GM19452 (cell line): ENCODE measurements around the gene HNRNPL.
"Not testable (repeated sequence)": the region's sequence is repeated elsewhere in the genome, so short reads cannot be mapped to it uniquely, and the experiment has no call there.

ENCODE experiments used
- ATAC-seq: cut with Tn5 transposase; IDR thresholded peaks from one replicate; pipeline ENCODE4 v1.9.1; 2021; ENCODE audit not compliant: unreplicated experiment

HNRNPL gene

GRCh38 chr19:38849860-38850435, at the start of gene HNRNPL:
Gene HNRNPL, minus strand, starts transcription at chr19:38849986. Its CDS starts 20 bp downstream, at chr19:38849966.
- ATAC-seq, result peak; percentile 47

DNA sequence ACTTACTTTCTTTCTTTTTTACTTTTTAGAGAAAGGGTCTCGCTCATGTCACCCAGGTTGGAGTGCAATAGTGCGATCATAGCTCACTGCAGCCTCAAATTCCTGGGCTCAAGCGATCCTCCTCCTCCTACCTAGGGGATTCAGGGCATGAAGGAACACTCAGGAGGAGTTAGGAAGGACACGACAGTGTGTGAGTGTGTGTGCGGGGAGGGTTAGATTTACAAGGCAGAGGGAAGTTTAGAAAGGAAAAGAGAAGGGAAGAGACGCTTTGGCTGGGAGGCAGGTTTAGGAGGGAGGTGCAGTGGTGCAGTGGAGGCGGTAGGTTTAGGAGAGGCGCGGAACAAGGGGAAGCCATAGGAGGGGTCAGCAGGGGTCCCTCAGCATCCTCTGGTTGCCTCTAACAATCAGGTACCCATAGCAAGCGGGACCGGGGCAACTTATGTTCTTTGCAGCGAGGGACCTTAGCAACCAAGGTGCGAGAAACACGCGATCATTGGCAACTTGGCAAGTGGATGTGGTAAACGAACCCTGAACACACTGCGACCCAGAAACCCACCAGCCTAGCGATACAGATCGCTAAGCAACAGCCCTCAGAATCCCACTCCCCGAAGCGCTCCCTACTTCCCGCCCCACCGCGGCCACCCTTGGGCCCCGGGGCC, 49.1 kb upstream of the HNRNPL start:
- no peak for ATAC-seq

- ATAC-seq, result no peak
These were observed 45.2 kb upstream of the HNRNPL start for GRCh38 chr19:38894968-38895367.

DNA sequence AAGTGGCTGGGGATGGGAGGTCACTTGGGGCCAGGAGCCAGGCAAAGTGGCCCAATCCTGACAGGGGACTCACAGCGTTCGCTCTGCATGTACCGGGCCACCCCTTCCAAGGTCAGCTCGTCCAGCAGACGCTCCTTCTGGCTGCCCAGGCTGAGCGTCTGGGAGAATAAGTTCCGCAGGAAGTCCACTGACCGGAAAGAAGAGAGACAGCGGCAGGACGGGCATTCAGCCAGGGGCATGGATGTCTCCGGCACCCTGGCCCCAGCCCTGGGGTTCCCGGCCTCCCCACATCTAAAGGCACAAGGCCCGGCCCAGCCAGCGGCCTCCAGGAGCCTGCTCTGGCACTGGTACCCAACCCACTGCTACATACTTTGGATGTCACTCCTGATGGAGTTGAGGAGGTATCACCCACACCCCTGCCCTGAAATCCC, 43.6 kb upstream of the HNRNPL start:
- no peak for ATAC-seq

GRCh38 chr19:38892841-38893240, 43.1 kb upstream of the HNRNPL start:
- no peak for ATAC-seq

DNA sequence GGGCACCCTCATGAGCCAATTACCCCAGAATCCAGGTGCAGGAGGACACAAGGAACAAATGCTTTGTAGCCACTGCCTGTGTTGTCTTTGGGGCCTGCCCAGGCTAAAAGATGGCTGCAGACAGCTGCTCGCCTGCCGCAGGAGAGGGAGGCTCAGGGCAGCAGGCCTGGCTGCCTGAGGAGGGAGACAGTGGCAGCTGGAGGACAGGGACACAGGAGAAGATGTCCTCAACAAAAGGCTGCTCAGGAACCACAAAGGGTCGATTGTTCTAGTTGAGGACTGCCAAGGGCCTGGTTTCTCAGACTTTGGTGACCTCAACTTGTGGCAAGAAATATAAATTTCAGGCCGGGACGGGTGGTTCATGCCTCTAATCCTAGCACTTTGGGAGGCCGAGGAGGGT, 42.0 kb upstream of the HNRNPL start:
- ATAC-seq, result no peak

DNA sequence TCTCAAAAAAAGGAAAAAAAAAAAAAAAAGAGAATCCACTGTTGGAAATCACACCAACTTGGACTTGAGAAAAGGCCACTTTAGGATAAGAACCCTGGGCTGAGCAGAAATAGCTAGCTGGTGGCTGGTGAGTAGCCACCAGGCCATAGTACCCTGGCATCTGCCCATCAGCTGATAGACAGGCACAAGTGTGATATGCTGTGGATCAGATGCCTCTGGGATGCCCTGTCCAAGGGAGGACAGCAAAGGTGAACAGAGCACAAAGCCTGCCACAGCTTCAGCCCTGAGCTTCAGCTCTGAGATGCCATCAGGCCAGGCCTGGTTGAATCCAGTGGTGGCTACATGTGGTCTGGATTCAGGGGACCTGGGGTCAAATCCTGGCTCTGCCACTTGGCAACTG, 40.9 kb upstream of the HNRNPL start:
- no peak for ATAC-seq

DNA sequence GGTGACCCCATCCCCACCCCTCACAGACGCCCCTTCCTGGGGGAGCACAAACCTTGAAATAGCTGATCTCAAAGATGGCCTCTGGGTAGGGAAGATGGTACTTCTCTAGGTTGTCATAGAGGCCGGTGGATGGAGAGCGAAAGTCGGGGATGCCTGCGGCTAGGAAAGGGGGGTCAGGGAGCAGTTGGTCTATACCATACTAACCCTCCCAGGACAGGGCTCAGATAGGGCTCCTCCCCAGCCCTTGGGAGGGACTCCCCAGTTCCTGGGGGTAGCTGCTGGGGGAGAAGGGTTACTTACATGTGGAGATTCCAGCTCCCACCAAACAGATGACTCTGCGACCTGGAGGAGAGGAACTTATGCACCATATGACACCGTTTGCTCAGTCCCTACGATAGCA, 40.0 kb upstream of the HNRNPL start:
- ATAC-seq, result no peak

DNA sequence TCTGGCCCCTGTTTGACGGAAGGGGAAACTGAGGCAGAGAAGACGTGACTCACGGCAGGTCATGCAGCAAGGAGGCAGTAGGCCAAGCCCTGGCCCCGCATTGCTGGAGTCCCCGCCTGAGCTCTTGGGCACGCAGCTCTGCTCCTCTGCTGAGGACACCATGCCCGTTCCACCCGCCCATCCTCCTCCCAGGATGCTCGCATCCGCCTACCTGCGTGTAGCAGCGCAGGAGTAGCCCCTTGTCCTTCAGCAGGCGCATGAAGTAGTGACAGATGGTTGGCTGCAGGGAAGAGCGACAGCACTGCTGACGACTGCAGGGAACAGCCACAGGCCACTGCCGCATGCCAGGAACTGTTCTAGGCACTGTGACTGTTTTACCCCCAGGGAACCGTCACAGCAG, 39.1 kb upstream of the HNRNPL start:
- ATAC-seq, result no peak

DNA sequence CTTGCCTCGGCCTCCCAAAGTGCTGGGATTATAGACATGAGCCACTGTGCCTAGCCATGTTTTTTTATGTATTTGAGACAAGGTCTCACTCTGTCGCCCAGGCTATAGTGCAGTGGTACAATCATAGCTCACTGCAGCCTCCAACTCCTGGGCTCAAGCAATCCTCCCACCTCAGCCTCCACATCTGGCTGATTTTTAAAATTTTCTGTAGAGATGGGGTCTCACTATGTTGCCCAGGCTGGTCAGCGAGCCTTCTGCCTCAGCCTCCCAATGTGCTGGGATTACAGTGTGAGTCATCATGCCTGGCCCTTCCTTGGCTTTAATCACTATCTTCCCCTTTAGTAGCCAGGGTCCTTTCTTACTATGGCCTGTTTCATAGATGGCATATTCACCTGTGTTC, 34.9 kb upstream of the HNRNPL start:
- not testable (repeated sequence) for ATAC-seq

- no peak for ATAC-seq
These were observed 33.5 kb upstream of the HNRNPL start for GRCh38 chr19:38883286-38883685.

DNA sequence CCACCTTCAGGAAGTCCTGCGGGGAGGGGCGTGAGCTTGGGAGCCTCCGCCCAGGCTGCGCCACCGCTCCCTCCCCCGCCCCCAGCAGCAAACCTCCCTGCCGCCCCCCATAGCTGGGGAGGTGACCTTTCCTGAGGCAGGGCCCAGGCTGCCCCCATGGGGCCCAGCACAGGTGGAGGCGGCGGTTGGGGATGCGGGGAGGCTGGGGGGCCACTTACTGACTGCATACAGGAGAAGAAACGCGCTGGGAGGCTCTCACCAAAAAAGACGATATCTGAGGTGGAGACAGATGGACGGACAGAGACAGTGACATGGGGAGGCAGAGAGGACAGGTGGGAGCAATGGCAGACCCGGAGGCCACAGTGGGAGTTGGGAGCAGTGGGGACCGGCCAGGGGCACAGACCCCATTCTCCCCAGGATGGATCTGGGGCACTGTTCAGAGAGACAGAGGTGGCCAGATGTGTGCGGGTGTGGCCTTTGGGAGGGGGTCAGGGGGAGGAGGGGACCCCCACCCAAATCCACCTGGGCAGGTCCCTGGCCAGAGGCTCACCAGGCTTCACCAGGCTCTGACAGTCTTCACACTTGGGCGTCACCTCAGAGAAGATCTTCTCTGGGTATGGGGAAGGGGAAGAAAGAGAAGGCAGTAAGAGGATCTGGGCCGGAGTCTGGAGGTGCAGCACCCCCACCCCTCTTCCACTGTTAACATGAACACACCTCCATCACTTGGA, 31.3 kb upstream of the HNRNPL start:
- no peak for ATAC-seq

GRCh38 chr19:38880076-38880881, 30.5 kb upstream of the HNRNPL start:
- ATAC-seq, result no peak

DNA sequence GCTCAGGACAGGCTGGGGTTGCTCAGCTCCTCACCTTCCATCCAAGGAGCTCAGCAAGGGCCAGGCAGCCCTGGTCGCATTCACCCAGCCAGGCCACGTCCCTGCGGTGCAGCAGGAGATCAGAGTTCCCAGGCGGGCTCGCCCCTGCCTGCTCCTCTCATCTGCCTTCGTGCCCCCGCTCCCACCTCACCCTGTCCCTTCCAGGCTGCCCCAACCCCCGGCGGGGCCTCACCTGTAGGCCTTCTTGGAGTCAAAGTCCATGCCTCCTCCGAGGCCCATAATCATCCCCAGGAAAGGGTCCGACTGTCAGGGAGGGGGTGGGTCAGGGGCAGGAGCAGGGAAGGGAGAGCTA, 29.6 kb upstream of the HNRNPL start:
- ATAC-seq, result no peak

DNA sequence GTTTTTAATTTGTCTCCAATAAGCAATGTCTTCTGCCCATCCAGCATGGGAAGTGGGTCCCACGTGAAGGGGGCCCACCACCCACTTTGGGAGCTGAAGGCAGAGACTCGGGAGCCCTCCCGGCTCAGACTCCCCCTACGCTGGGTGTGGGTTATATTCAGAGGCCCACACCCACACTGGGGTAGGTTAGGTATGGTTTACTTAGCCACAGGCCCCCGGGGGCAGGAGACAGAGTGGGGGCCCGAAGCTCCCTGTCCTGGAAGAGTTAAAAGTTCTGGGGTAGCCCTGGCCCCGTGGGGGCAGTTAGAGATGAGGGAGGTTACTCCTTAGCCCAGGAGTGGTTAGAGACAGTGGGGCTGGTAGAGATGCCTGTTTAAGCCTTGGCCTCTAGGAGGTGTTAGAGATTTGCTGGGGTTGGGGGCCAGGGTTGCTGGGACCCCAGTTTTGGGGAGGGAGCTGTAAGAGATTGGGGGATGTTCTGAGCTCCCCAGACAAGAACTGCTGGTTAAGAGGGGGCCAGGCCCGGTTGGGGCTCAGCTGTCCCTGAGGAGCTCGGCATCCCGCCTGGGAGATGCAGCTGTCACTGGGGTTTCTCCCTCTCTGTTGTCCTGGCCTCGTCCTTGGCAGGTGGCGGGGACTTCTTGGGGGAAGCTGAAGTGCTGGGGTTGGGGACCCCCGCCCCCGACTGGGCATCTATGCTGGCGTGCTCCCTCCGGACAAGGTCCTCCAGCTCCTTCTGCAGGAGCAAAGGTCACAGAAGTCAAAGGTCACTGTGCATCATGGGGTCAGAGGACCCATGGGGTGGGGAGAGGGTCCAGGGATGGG, 29.0 kb upstream of the HNRNPL start:
- ATAC-seq, result no peak

- peak; percentile 60 for ATAC-seq
These were observed 28.2 kb upstream of the HNRNPL start, which contains the start of gene RINL for GRCh38 chr19:38877781-38878574. Gene RINL, minus strand, starts transcription at chr19:38878275. Its CDS starts 1,533 bp downstream, at chr19:38876742.

DNA sequence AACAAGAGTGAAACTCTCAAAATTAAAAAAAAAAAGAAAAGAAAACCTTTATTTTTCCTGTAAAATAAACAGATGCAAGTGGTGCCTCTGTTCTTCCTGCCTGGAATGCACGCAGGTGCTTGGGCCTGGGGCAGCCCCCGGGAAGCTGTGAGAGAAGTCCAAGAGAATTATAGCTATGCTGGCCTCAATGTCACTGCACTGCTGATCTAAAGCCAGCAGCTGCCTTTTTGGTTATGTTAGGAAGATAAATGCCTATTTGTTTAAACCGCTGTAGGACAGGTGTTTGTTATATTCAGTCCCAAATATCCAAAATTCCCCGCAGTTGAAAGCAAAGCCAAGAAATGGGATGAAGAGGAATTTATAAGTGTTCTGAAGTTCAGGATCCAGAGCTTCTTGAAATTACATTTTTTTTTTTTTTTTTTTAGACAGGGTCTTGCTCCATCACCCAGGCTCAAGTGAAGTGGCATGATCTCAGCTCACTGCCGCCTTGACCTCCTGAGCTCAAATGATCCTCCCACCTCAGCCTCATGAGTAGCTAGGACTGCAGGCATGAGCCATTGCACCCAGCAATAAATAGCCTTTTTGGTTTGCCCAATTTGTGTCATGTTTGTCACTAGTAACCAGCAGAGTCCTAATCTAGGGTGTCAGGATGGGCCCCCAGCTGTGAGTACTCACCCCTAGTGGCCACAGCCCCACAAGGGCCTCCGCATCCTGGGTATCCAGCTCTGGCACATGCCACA, 26.0 kb upstream of the HNRNPL start:
- ATAC-seq, result no peak

- not testable (repeated sequence) for ATAC-seq
These were observed 23.6 kb upstream of the HNRNPL start for GRCh38 chr19:38873400-38873799.

GRCh38 chr19:38870612-38871011, 20.8 kb upstream of the HNRNPL start:
- no peak for ATAC-seq
